ENCODE results near the gene CD274.

CD274 gene

GRCh38 chr9:5500441-5501235, 50.3 kb downstream of the CD274 start:
- DNase-seq (ENCODE audit: low spot score), result no peak

GRCh38 chr9:5502553-5502952, 52.2 kb downstream of the CD274 start:
- DNase-seq (ENCODE audit: low spot score), result no peak

GRCh38 chr9:5509573-5509972, 59.2 kb downstream of the CD274 start:
- DNase-seq (ENCODE audit: low spot score), result no peak

- peak; percentile 36 for DNase-seq (ENCODE audit: low spot score)
Observed at GRCh38 chr9:5510360-5510931, 60.1 kb downstream of the CD274 start, which contains the start of gene PDCD1LG2. TSS of gene PDCD1LG2 (plus strand) at chr9:5510531. CDS start at chr9:5522547, 12,016 bp downstream.

- DNase-seq (ENCODE audit: low spot score), result no peak
Observed at GRCh38 chr9:5510989-5511388, 60.6 kb downstream of the CD274 start.

GRCh38 chr9:5511476-5511875, 61.1 kb downstream of the CD274 start:
- DNase-seq (ENCODE audit: low spot score), result no peak

- no peak for DNase-seq (ENCODE audit: low spot score)
Observed at GRCh38 chr9:5511935-5512580, 61.7 kb downstream of the CD274 start.

- DNase-seq (ENCODE audit: low spot score), result no peak
Observed at GRCh38 chr9:5512658-5513452, 62.5 kb downstream of the CD274 start.

- no peak for DNase-seq (ENCODE audit: low spot score)
Observed at GRCh38 chr9:5513966-5514616, 63.7 kb downstream of the CD274 start.

GRCh38 chr9:5514617-5515260, 64.4 kb downstream of the CD274 start:
- DNase-seq (ENCODE audit: low spot score), result no peak

GRCh38 chr9:5515261-5515650, 64.9 kb downstream of the CD274 start:
- no peak for DNase-seq (ENCODE audit: low spot score)

GRCh38 chr9:5516453-5517220, 66.3 kb downstream of the CD274 start:
- no peak for DNase-seq (ENCODE audit: low spot score)

- DNase-seq (ENCODE audit: low spot score), result no peak
Observed at GRCh38 chr9:5518171-5518936, 68.0 kb downstream of the CD274 start.

GRCh38 chr9:5518937-5519319, 68.6 kb downstream of the CD274 start:
- DNase-seq (ENCODE audit: low spot score), result no peak
